Measurements from ENCODE around the gene ATG13.

The ATG13 gene

DNA sequence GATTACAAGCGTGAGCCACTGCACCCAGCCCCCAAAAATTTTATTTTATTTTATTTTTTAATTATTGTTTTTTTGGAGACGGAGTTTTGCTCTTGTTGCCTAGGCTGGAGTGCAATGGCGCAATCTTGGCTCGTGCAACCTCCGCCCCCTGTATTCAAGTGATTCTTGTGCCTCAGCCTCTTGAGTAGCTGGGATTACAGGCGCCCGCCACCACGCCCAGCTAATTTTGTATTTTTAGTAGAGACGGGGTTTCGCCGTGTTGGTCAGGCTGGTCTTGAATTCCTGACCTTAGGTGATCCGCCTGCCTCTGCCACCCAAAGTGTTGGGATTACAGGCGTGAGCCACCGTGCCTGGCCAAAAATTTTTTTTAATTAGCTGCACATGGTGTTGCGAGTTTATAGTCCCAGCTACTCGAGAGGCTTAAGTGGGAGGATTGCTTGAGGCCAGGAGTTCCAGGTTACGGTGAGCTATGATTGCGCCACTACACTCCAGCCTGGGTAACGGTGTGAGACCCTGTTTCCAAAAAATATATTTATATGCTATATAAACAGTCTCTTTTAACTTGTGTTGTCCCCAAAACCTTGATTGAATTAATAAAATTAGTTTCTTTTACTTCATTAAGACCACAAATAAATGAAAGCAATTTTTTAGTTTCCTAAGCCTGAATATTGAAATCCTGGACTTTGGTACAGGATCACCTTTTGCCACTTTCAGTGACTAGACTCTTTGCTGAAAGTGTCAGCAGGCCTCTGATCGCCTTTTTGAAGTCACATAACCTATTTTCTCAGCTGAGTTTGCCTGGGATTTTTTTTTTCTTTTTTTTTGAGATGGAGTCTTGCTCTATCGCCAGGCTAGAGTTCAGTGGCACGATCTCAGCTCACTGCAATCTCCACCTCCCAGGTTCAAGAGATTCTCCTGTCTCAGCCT is 16.2 kb downstream of the ATG13 start:
- in situ Hi-C loops (cut with HindIII; ENCODE audit: low pct_ligation_motif_present, low sequenced_read_pairs): no loop called here
- no peak overlapping the region for H3K4me3 ChIP-seq (ENCODE audit: low read depth, low read length)
- TF ChIP-seq, protein P1, sequence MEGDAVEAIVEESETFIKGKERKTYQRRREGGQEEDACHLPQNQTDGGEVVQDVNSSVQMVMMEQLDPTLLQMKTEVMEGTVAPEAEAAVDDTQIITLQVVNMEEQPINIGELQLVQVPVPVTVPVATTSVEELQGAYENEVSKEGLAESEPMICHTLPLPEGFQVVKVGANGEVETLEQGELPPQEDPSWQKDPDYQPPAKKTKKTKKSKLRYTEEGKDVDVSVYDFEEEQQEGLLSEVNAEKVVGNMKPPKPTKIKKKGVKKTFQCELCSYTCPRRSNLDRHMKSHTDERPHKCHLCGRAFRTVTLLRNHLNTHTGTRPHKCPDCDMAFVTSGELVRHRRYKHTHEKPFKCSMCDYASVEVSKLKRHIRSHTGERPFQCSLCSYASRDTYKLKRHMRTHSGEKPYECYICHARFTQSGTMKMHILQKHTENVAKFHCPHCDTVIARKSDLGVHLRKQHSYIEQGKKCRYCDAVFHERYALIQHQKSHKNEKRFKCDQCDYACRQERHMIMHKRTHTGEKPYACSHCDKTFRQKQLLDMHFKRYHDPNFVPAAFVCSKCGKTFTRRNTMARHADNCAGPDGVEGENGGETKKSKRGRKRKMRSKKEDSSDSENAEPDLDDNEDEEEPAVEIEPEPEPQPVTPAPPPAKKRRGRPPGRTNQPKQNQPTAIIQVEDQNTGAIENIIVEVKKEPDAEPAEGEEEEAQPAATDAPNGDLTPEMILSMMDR (IDR thresholded peaks at IDR 0.05; ENCODE audit: low read depth, low read length, missing control alignments): no peak
- peaks cover 12% of the 10 kb centered on the region for H3K36me3 ChIP-seq (replicated peaks)
- H3K27me3 ChIP-seq (replicated peaks): no peaks in the 10 kb centered on the region
- DNase-seq: no peak
- H3K27ac ChIP-seq: no peak overlapping the region

GRCh38 chr11:46635557-46636139 is 18.3 kb downstream of the ATG13 start:
- in situ Hi-C loops (cut with HindIII; ENCODE audit: low pct_ligation_motif_present, low sequenced_read_pairs): no loop called here
- no peak overlapping the region for H3K27ac ChIP-seq
- peaks cover 9% of the 10 kb centered on the region for H3K36me3 ChIP-seq (replicated peaks)
- DNase-seq: no peak
- no peaks in the 10 kb centered on the region for H3K27me3 ChIP-seq (replicated peaks)
- no peak overlapping the region for H3K4me3 ChIP-seq (ENCODE audit: low read depth, low read length)
- TF ChIP-seq, protein P1 (IDR thresholded peaks at IDR 0.05; ENCODE audit: low read depth, low read length, missing control alignments): no peak

DNA sequence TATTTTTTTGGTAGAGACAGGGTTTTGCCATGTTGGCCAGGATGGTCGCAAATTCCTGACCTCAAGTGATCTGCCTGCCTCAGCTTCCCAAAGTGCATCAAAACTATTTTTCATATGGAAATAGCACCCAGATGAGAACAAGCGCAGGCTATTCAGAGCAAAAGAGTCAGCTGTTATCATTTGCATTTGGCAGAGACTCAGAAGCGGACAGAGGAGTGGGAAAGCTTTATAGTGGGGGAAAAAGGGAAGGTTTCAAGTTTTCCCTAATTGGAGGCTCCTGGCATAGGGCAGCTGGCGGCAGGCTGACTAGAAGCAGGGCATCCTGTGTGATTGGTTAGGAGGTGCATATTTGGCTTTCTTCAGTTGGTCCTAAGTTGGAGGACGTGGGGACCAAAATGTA is 20.2 kb downstream of the ATG13 start:
- TF ChIP-seq, protein P1 (IDR thresholded peaks at IDR 0.05; ENCODE audit: low read depth, low read length, missing control alignments): no peak
- Histone ChIP-seq H3K36me3 (replicated peaks) (peaks cover 10% of the 10 kb centered on the region), H3K27me3 (replicated peaks) (no peaks in the 10 kb centered on the region), H3K27ac (no peak overlapping the region), H3K4me3 (ENCODE audit: low read depth, low read length) (no peak overlapping the region)
- in situ Hi-C loops (cut with HindIII; ENCODE audit: low pct_ligation_motif_present, low sequenced_read_pairs): no loop called here
- DNase-seq: no peak

GRCh38 chr11:46639197-46639839 is 22.0 kb downstream of the ATG13 start:
- Histone ChIP-seq H3K27me3 (replicated peaks) (no peaks in the 10 kb centered on the region), H3K27ac (no peak overlapping the region), H3K4me3 (ENCODE audit: low read depth, low read length) (no peak overlapping the region), H3K36me3 (replicated peaks) (peaks cover 9% of the 10 kb centered on the region)
- TF ChIP-seq, protein P1 (IDR thresholded peaks at IDR 0.05; ENCODE audit: low read depth, low read length, missing control alignments): no peak
- DNase-seq: no peak
- in situ Hi-C loops (cut with HindIII; ENCODE audit: low pct_ligation_motif_present, low sequenced_read_pairs): no loop called here

DNA sequence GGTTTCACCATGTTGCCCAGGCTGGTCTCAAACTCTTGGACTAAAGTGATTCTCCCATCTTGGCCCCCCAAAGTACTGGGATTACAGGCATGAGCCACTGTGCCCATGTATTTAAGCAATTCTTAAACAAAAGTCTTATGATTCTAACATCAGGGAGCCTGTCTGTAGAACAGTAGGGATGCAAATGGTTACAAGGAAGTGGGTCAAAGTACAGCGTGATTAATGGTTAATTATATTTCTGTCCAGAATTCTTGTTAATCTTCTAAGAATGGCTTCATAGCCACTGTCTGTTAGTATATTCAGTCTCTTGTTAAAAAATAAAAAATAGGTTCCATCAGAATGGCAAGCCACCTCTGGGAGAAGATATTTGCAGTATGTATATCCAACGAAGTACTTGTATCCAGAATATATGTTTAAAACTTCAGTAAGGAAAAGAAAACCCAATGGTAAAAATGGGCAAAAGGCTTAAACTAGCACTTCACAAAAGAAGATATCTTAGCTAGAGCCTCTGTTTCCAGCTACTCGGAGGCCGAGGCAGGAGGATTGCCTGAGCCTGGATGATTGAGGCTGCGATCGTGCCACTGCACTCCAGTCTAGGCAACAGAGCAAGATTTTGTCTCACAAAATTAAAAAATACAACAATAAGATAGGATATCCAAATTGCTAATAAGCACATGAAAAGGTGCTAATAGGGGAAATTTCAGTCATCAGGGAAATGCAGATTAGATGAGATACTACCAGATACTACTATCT is 22.9 kb downstream of the ATG13 start:
- Histone ChIP-seq H3K27ac (no peak overlapping the region), H3K27me3 (replicated peaks) (no peaks in the 10 kb centered on the region), H3K4me3 (ENCODE audit: low read depth, low read length) (no peak overlapping the region), H3K36me3 (replicated peaks) (peaks cover 9% of the 10 kb centered on the region)
- TF ChIP-seq, protein P1 (IDR thresholded peaks at IDR 0.05; ENCODE audit: low read depth, low read length, missing control alignments): no peak
- no peak for DNase-seq
- in situ Hi-C loops (cut with HindIII; ENCODE audit: low pct_ligation_motif_present, low sequenced_read_pairs): no loop called here

Data from brain microvascular endothelial cell (primary cell).